ENCODE results near the gene TEN1. TPM values are rescaled to one million over a fixed set of nuclear protein-coding genes. Genes with fewer than 3 reads are reported as not detected.
"Not testable (repeated sequence)": the region's sequence is repeated elsewhere in the genome, so short reads cannot be mapped to it uniquely, and the experiment has no call there.

TEN1 gene
- total RNA-seq, 1 donor from 2014 or later, result 10.3 TPM

GRCh38 chr17:76039121-76039520 lies 60.1 kb downstream of the TEN1 start:
- Histone ChIP-seq H3K36me3 (peaks cover 4 to 60% of the 10 kb centered on the region in 2 donors), H3K27me3 (no peaks in the 10 kb centered on the region), H3K4me1 (peaks cover 12% of the 10 kb centered on the region), H3K9me3 (no peaks in the 10 kb centered on the region), H3K27ac (no peak overlapping the region), H3K4me3 (no peak overlapping the region)
- intact Hi-C loops (cut with DNase I), result no loop called here
- TF ChIP-seq, protein P1, sequence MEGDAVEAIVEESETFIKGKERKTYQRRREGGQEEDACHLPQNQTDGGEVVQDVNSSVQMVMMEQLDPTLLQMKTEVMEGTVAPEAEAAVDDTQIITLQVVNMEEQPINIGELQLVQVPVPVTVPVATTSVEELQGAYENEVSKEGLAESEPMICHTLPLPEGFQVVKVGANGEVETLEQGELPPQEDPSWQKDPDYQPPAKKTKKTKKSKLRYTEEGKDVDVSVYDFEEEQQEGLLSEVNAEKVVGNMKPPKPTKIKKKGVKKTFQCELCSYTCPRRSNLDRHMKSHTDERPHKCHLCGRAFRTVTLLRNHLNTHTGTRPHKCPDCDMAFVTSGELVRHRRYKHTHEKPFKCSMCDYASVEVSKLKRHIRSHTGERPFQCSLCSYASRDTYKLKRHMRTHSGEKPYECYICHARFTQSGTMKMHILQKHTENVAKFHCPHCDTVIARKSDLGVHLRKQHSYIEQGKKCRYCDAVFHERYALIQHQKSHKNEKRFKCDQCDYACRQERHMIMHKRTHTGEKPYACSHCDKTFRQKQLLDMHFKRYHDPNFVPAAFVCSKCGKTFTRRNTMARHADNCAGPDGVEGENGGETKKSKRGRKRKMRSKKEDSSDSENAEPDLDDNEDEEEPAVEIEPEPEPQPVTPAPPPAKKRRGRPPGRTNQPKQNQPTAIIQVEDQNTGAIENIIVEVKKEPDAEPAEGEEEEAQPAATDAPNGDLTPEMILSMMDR (IDR thresholded peaks at IDR 0.05), result no peak
- TF ChIP-seq POLR2A (IDR thresholded peaks at IDR 0.05), result no peak
- no peak for TF ChIP-seq POLR2AphosphoS5 (IDR thresholded peaks at IDR 0.05; ENCODE audit: insufficient read depth in 1 of 2, low read depth in 1 of 2)
- DNase-seq (ENCODE audit: extremely low spot score in 2 of 2), result no peak

DNA sequence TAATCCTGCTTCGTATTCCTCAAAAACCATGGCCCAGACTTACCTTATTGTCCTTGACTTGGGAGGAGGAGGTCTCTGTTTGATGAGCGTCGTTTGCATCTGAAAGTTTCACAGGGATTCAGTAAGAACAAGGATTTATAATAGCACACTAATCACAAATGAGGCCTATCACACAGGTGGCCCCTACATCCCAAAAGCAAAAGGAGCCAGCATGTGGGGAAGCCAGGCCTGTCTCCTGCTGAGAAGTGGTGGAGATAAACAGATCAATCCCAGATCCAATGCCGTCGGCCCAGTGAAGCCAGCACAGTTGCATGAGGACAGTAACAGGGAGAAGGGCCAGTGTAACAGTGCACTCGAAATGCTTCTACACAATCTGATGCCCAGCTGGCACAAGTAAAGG lies 61.3 kb downstream of the TEN1 start:
- intact Hi-C loops (cut with DNase I), result no loop called here
- no peak overlapping the region for H3K27ac ChIP-seq
- no peak for DNase-seq (ENCODE audit: extremely low spot score in 2 of 2)

DNA sequence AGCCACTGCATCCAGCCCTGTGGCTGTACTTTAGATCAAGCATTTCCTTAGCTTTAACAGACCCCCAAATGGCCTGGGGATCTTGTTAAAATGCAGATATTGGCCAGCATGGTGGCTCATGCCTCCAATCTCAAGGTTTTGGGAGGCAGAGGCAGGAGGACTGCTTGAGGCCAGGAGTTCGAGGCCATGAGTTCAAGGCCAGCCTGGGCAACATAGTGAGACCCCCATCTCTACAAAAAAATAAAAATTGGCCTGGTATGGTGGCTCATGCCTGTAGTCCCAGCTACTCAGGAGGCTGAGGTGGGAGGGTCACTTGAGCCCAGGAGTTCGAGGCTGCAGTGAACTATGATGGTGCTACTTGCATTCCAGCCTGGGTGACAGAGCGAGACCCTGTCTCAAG lies 63.8 kb downstream of the TEN1 start:
- intact Hi-C loops (cut with DNase I); H3K4me3 ChIP-seq; DNase-seq (ENCODE audit: extremely low spot score in 2 of 2); H3K9me3 ChIP-seq; H3K27ac ChIP-seq; H3K4me1 ChIP-seq; H3K27me3 ChIP-seq: not testable (repeated sequence)
- peaks cover 4 to 97% of the 10 kb centered on the region in 2 donors for H3K36me3 ChIP-seq

More for the DNA sequence above, 61.3 kb downstream of the TEN1 start:
- TF ChIP-seq POLR2A (IDR thresholded peaks at IDR 0.05) (no peak), POLR2AphosphoS5 (IDR thresholded peaks at IDR 0.05; ENCODE audit: insufficient read depth in 1 of 2, low read depth in 1 of 2) (no peak)
- TF ChIP-seq, protein P1 (IDR thresholded peaks at IDR 0.05), result no peak
- Histone ChIP-seq H3K36me3 (peaks cover 4 to 72% of the 10 kb centered on the region in 2 donors), H3K4me3 (no peak overlapping the region), H3K4me1 (peaks cover 12% of the 10 kb centered on the region), H3K9me3 (no peaks in the 10 kb centered on the region), H3K27me3 (no peaks in the 10 kb centered on the region)

DNA sequence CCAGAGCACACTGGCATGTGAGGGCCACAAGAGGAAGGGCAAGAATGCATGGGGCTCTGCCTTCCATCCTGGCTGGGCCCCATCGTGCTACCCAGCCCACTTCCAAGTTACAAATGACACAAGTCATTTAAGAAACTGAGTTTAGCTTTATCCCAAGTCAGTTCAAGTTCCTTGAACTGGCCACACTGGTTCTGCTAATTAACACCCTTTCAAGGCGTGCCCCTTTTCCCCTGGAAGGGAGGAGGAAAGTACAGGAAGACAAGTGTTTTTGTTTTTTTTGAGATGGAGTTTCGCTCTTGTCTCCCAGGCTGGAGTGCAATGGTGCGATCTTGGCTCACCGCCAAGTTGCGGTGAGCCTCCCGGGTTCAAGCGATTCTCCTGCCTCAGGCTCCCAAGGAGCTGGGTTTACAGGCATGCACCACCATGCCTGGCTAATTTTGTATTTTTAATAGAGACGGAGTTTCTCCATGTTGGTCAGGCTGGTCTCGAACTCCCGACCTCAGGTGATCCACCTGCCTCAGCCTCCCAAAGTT lies 65.5 kb downstream of the TEN1 start:
- H3K4me3 ChIP-seq; H3K9me3 ChIP-seq; intact Hi-C loops (cut with DNase I); DNase-seq (ENCODE audit: extremely low spot score in 2 of 2); H3K27me3 ChIP-seq; H3K4me1 ChIP-seq; H3K27ac ChIP-seq: not testable (repeated sequence)
- H3K36me3 ChIP-seq, result peaks cover 4 to 94% of the 10 kb centered on the region in 2 donors

GRCh38 chr17:76046064-76046463 lies 67.0 kb downstream of the TEN1 start:
- intact Hi-C loops (cut with DNase I), result no loop called here
- H3K27ac ChIP-seq, result no peak overlapping the region
- H3K27me3 ChIP-seq, result no peaks in the 10 kb centered on the region
- TF ChIP-seq POLR2A (IDR thresholded peaks at IDR 0.05) (no peak), POLR2AphosphoS5 (IDR thresholded peaks at IDR 0.05; ENCODE audit: insufficient read depth in 1 of 2, low read depth in 1 of 2) (no peak)
- TF ChIP-seq, protein P1 (IDR thresholded peaks at IDR 0.05), result no peak
- DNase-seq (ENCODE audit: extremely low spot score in 2 of 2), result no peak
- no peak overlapping the region for H3K4me3 ChIP-seq
- peaks cover under 1 to 92% of the 10 kb centered on the region in 2 donors for H3K36me3 ChIP-seq
- H3K9me3 ChIP-seq, result no peaks in the 10 kb centered on the region
- peaks cover 6% of the 10 kb centered on the region for H3K4me1 ChIP-seq

- Histone ChIP-seq H3K4me1 (peaks cover 13% of the 10 kb centered on the region), H3K4me3 (no peak overlapping the region), H3K27me3 (no peaks in the 10 kb centered on the region), H3K36me3 (peaks cover 0 to 78% of the 10 kb centered on the region in 2 donors), H3K27ac (no peak overlapping the region), H3K9me3 (no peaks in the 10 kb centered on the region)
- intact Hi-C loops (cut with DNase I), result no loop called here
- DNase-seq (ENCODE audit: extremely low spot score in 2 of 2), result no peak
- TF ChIP-seq, protein P1 (IDR thresholded peaks at IDR 0.05), result no peak
- no peak for TF ChIP-seq POLR2A (IDR thresholded peaks at IDR 0.05)
- no peak for TF ChIP-seq POLR2AphosphoS5 (IDR thresholded peaks at IDR 0.05; ENCODE audit: insufficient read depth in 1 of 2, low read depth in 1 of 2)
These were observed 69.1 kb downstream of the TEN1 start for GRCh38 chr17:76048025-76048605.

Data from vagina (tissue), 2 donors.